HCT116 (cell line): ENCODE data around the gene BTNL9. TPM values are rescaled to one million over a fixed set of nuclear protein-coding genes. Genes with fewer than 3 reads are reported as not detected.

Source experiments
- ATAC-seq: fragments of 200-7000 bp; cut with Tn5 transposase; 2 replicates; pipeline ENCODE4 v1.9.1; 2020; ENCODE audit warnings: mild to moderate bottlenecking, moderate library complexity
- BruUV-seq: library from RNA; stranded (reverse); fragments of 400-500 nt; replicated peaks from 2 replicates; lab custom pipeline; 2021; lab: Mats Ljungman, UMichigan
- CTCF ChIA-PET: fragments of 300-600 bp; sonication (Branson Sonifier 250); formaldehyde crosslinking; loops from one replicate; lab custom pipeline; 2021; ENCODE audit warnings: antibody characterized with exemption; lab: Charles Lee
- POLR2A ChIA-PET: fragments of 300-600, 350-600 bp; sonication (Branson Sonifier 250); formaldehyde crosslinking; loops from one replicate; lab custom pipeline; 2021; ENCODE audit warnings: antibody characterized with exemption; lab: Charles Lee
- RAD21 ChIA-PET, 2 experiments: fragments of 300-600 bp; sonication (Branson Sonifier 250); formaldehyde crosslinking; loops; one replicate each; lab custom pipeline; 2023; ENCODE audit warnings: low total read pairs in 2 of 2; ENCODE audit not compliant: uncharacterized antibody in 2 of 2, unreplicated experiment in 2 of 2, low non-redundant PET in 1 of 2; lab: Charles Lee
- DNase-seq: peaks from one replicate; pipeline ENCODE4 v3.0.0-alpha.2; 2010; ENCODE audit warnings: low read depth, low spot score
- H2AFZ ChIP-seq: fragments of 200-600 bp; shearing (Covaris generic), sonication (generic); 2 replicates; pipeline ENCODE4 v1.6.1; 2017; ENCODE audit warnings: low read depth, mixed run types, mixed read lengths, antibody characterized with exemption, low read length; ENCODE audit not compliant: poor library complexity, severe bottlenecking
- H3K27ac ChIP-seq: 2 replicates; pipeline ENCODE4 v1.5.1; 2012; ENCODE audit warnings: low read depth, low read length
- H3K27me3 ChIP-seq: fragments of 200-600 bp; sonication (generic); 2 replicates; pipeline ENCODE4 v1.6.1; 2016; ENCODE audit warnings: mixed run types, low read length, mixed read lengths; ENCODE audit not compliant: insufficient read depth
- H3K36me3 ChIP-seq, 2 experiments: fragments of 200-500 bp in 1 of 2; fragments of 200-600 bp in 1 of 2; sonication (Bioruptor generic) in 1 of 2; sonication (generic) in 1 of 2; 2 replicates each; pipeline versions ENCODE4 v1.5.1 to v1.6.1; 2014 to 2016; ENCODE audit warnings: low read length in 2 of 2, inconsistent platforms in 1 of 2, mixed read lengths in 1 of 2, mixed run types in 1 of 2; ENCODE audit not compliant: insufficient read depth in 2 of 2, control insufficient read depth in 1 of 2
- H3K4me1 ChIP-seq, 2 experiments: fragments of 200-600 bp in 1 of 2; sonication (generic) in 1 of 2; 2 replicates each; pipeline versions ENCODE4 v1.5.1 to v1.6.1; 2012 to 2017; ENCODE audit warnings: low read length in 2 of 2, inconsistent platforms in 1 of 2, mild to moderate bottlenecking in 1 of 2, mixed read lengths in 1 of 2, mixed run types in 1 of 2, moderate library complexity in 1 of 2; ENCODE audit not compliant: insufficient read depth in 2 of 2, control insufficient read depth in 1 of 2
- H3K4me2 ChIP-seq: fragments of 200-600 bp; sonication (generic); 2 replicates; pipeline ENCODE4 v1.6.1; 2017; ENCODE audit warnings: mixed run types, low read length, mixed read lengths
- H3K4me3 ChIP-seq, 2 experiments: fragments of 200-600 bp in 1 of 2; sonication (generic) in 1 of 2; replicated peaks in 1 of 2; 2 replicates each; pipeline ENCODE4 v1.5.1; 2011 to 2016; ENCODE audit warnings: low read length in 2 of 2, control low read depth in 1 of 2, low read depth in 1 of 2, mild to moderate bottlenecking in 1 of 2, mixed read lengths in 1 of 2, mixed run types in 1 of 2
- H3K79me2 ChIP-seq: fragments of 200-600 bp; sonication (generic); 2 replicates; pipeline ENCODE4 v1.6.1; 2017; ENCODE audit warnings: mild to moderate bottlenecking, mixed run types, low read length, moderate library complexity, mixed read lengths; ENCODE audit not compliant: insufficient read depth
- H3K9ac ChIP-seq: fragments of 200-600 bp; sonication (generic); 2 replicates; pipeline ENCODE4 v1.6.1; 2016; ENCODE audit warnings: low read length, mixed read lengths
- H3K9me2 ChIP-seq: fragments of 200-600 bp; sonication (generic), shearing (Covaris generic); 2 replicates; pipeline ENCODE4 v1.6.1; 2017; ENCODE audit warnings: mixed run types, mild to moderate bottlenecking, moderate library complexity; ENCODE audit not compliant: insufficient read depth
- H3K9me3 ChIP-seq, 2 experiments: fragments of 200-500 bp in 1 of 2; fragments of 200-600 bp in 1 of 2; sonication (Bioruptor generic) in 1 of 2; sonication (generic) in 1 of 2; 2 replicates each; pipeline ENCODE4 v1.6.1; 2014 to 2017; ENCODE audit warnings: low read length in 2 of 2, mixed read lengths in 2 of 2, inconsistent platforms in 1 of 2, low read depth in 1 of 2, mild to moderate bottlenecking in 1 of 2, mixed run types in 1 of 2, moderate library complexity in 1 of 2; ENCODE audit not compliant: control insufficient read depth in 1 of 2, insufficient read depth in 1 of 2
- H4K20me1 ChIP-seq: fragments of 200-600 bp; sonication (generic), shearing (Covaris generic); 2 replicates; pipeline ENCODE4 v1.6.1; 2017; ENCODE audit warnings: mixed run types, mild to moderate bottlenecking, moderate library complexity; ENCODE audit not compliant: insufficient read depth
- ATF3 ChIP-seq: IDR thresholded peaks from 2 replicates; pipeline ENCODE4 v1.6.1; 2012
- CEBPB ChIP-seq: IDR thresholded peaks from 2 replicates; pipeline ENCODE4 v1.6.1; 2012; ENCODE audit warnings: low read depth
- CTCF ChIP-seq, 3 experiments: fragments of 200-600 bp in 1 of 3; sonication (generic) in 1 of 3; IDR thresholded peaks in 2 of 3; conservative IDR thresholded peaks in 1 of 3; 2 replicates each; pipeline ENCODE4 v1.5.1; 2012 to 2017; ENCODE audit warnings: low read depth in 2 of 3, low read length in 2 of 3, antibody characterized with exemption in 1 of 3, borderline replicate concordance in 1 of 3, control low read depth in 1 of 3, mild to moderate bottlenecking in 1 of 3, mixed read lengths in 1 of 3, mixed run types in 1 of 3, moderate library complexity in 1 of 3; ENCODE audit not compliant: insufficient read depth in 1 of 3
- EGR1 ChIP-seq: IDR thresholded peaks from 2 replicates; pipeline ENCODE4 v1.6.1; 2012; ENCODE audit warnings: low read depth
- ELF1 ChIP-seq: IDR thresholded peaks from 2 replicates; pipeline ENCODE4 v1.6.1; 2012; ENCODE audit warnings: low read depth, borderline replicate concordance
- EZH2 ChIP-seq: fragments of 200-600 bp; sonication (generic); IDR thresholded peaks from 2 replicates; pipeline ENCODE4 v1.6.1; 2017; ENCODE audit warnings: antibody characterized with exemption, mixed run types
- MAX ChIP-seq: IDR thresholded peaks from 2 replicates; pipeline ENCODE4 v1.6.1; 2012
- POLR2A ChIP-seq: IDR thresholded peaks from 2 replicates; pipeline ENCODE4 v1.7.0; 2011; ENCODE audit warnings: borderline replicate concordance; ENCODE audit not compliant: insufficient read depth, insufficient read length; ENCODE audit errors: extremely low read depth
- RAD21 ChIP-seq: IDR thresholded peaks from 2 replicates; pipeline ENCODE4 v1.6.1; 2012; ENCODE audit warnings: low read depth, mild to moderate bottlenecking
- REST ChIP-seq: IDR thresholded peaks from 2 replicates; pipeline ENCODE4 v1.6.1; 2012; ENCODE audit warnings: low read depth
- SIN3A ChIP-seq: IDR thresholded peaks from 2 replicates; pipeline ENCODE4 v1.6.1; 2012; ENCODE audit warnings: low read depth
- SRF ChIP-seq: IDR thresholded peaks from 2 replicates; pipeline ENCODE4 v1.6.1; 2012; ENCODE audit warnings: low read depth
- TCF7L2 ChIP-seq: IDR thresholded peaks from 2 replicates; pipeline ENCODE4 v1.7.0; 2011; ENCODE audit warnings: borderline replicate concordance, inconsistent platforms; ENCODE audit not compliant: insufficient read depth, insufficient read length; ENCODE audit errors: extremely low read depth
- YY1 ChIP-seq: IDR thresholded peaks from 2 replicates; pipeline ENCODE4 v1.6.1; 2011; ENCODE audit warnings: low read length, low read depth, moderate library complexity, mild to moderate bottlenecking; ENCODE audit not compliant: insufficient replicate concordance; ENCODE audit errors: extremely low read depth
- ZBTB33 ChIP-seq: IDR thresholded peaks from 2 replicates; pipeline ENCODE4 v1.6.1; 2011; ENCODE audit warnings: mild to moderate bottlenecking, low read length, moderate library complexity; ENCODE audit not compliant: insufficient replicate concordance; ENCODE audit errors: extremely low read depth
- ZNF274 ChIP-seq: fragments of 200-500 bp; sonication (Bioruptor generic); IDR thresholded peaks from 2 replicates; pipeline ENCODE4 v1.6.1; 2014; ENCODE audit warnings: mild to moderate bottlenecking, low read depth, low read length, inconsistent platforms
- intact Hi-C: fragments of 100-400 bp; cut with micrococcal nuclease; formaldehyde crosslinking; loops from 2 replicates; pipeline ENCODE4 v1.10.0; 2022
- total RNA-seq: library from RNA; stranded (reverse); gene quantifications from one replicate; pipeline ENCODE4 v1.2.1, GENCODE V29; 2021; ENCODE audit not compliant: unreplicated experiment

Gene BTNL9
- total RNA-seq, 1 experiment from 2014 or later = 11.7 TPM

GRCh38 chr5:181039471-181039870 lies 595 bp upstream of the BTNL9 start:
- peaks cover 2% of the 10 kb centered on the region; the same call in 1 of the 2 replicates for H3K27me3 ChIP-seq
- H3K36me3 ChIP-seq = no peaks in the 10 kb centered on the region
- H3K4me2 ChIP-seq = no peak overlapping the region
- no peaks in the 10 kb centered on the region for H3K9me3 ChIP-seq
- no peak for TF ChIP-seq RAD21
- TF ChIP-seq TCF7L2 = no peak
- no peak for TF ChIP-seq YY1
- TF ChIP-seq ELF1 = no peak
- no peak for TF ChIP-seq POLR2A
- no peak for TF ChIP-seq CTCF (IDR thresholded peaks at IDR 0.05 in 2 of 3, conservative IDR thresholded peaks at IDR 0.05 in 1 of 3; ENCODE audit: borderline replicate concordance in 1 of 3, insufficient read depth in 1 of 3, low read depth in 2 of 3, low read length in 2 of 3)
- no peak for TF ChIP-seq ZNF274
- TF ChIP-seq SIN3A = no peak
- no peak for TF ChIP-seq ATF3
- TF ChIP-seq SRF = no peak
- TF ChIP-seq CEBPB = no peak
- no peak for TF ChIP-seq EGR1
- no peak for TF ChIP-seq EZH2
- TF ChIP-seq ZBTB33 = no peak
- TF ChIP-seq REST = no peak
- TF ChIP-seq MAX = no peak
- no peak overlapping the region for H3K27ac ChIP-seq
- POLR2A ChIA-PET = no interaction called here
- H3K4me3 ChIP-seq = no peak overlapping the region
- H4K20me1 ChIP-seq = no peaks in the 10 kb centered on the region
- RAD21 ChIA-PET = no interaction called here
- no peaks in the 10 kb centered on the region for H3K9me2 ChIP-seq
- no peak overlapping the region for H3K9ac ChIP-seq
- peaks cover 6 to 7% of the 10 kb centered on the region in 2 experiments; a peak in 2 of 4 replicates for H3K4me1 ChIP-seq
- ATAC-seq (no peak), DNase-seq (no peak)
- H3K79me2 ChIP-seq = no peaks in the 10 kb centered on the region
- intact Hi-C loops = no loop called here
- no TSS peak for BruUV-seq
- CTCF ChIA-PET = no interaction called here
- H2AFZ ChIP-seq = no peak overlapping the region
